ENCODE results near the gene LY86. TPM values are rescaled to one million over a fixed set of nuclear protein-coding genes. Genes with fewer than 3 reads are reported as not detected.

LY86 gene
- total and polyA plus RNA-seq, 10 of the 15 experiments (the other 5 are each of a cell fraction or from before 2014, with no cell fraction given), result 68.2 to 457 (median 128) TPM

- intact Hi-C loops (cut with micrococcal nuclease; ENCODE audit: unreplicated experiment) (no loop called here), in situ Hi-C loops (cut with MboI) (no loop called here)
- peak overlapping the region; percentile 36; the same call in 1 of the 2 replicates for H3K4me2 ChIP-seq (ENCODE audit: control insufficient read depth, insufficient read depth)
- ChIA-PET SMC1A (ENCODE audit: uncharacterized antibody, unreplicated experiment) (interaction anchor here (0.6 to 2.5 kb wide), 6 partner anchors 10 to 42 kb away, joined by 3 to 21 read pairs (median 8); no protein-coding TSS in a partner anchor), CTCF (interaction anchor here (0.6 to 1.5 kb wide), 6 partner anchors 9 to 46 kb away, joined by 3 to 7 read pairs (median 4); no protein-coding TSS in a partner anchor), POLR2A (interaction anchor here (0.6 to 1.7 kb wide), 2 partner anchors 17 to 350 kb away, joined by 3 to 10 read pairs; no protein-coding TSS in a partner anchor), RAD21 (ENCODE audit: unreplicated experiment) (interaction anchor here (1.0 to 1.8 kb wide), 2 partner anchors 16 to 83 kb away, joined by 3 to 6 read pairs; no protein-coding TSS in a partner anchor)
- no peak overlapping the region for H3K4me3 ChIP-seq
- BruUV-seq (replicated peaks), result no TSS peak
- peaks cover 54% of the 10 kb centered on the region for H3K79me2 ChIP-seq (ENCODE audit: control insufficient read depth, insufficient read depth, low read length)
- no peak overlapping the region for H3K27ac ChIP-seq (ENCODE audit: control insufficient read depth, insufficient read depth)
- no peaks in the 10 kb centered on the region; the same call in 1 of the 3 replicates for H3K9me3 ChIP-seq (replicated peaks; ENCODE audit: control insufficient read depth, insufficient read depth, low read length)
- no peaks in the 10 kb centered on the region for H3K27me3 ChIP-seq (replicated peaks in 1 of 2; ENCODE audit: control insufficient read depth in 2 of 2, insufficient read depth in 2 of 2, low read length in 1 of 2)
- ATAC-seq, result no peak
- no peak overlapping the region for H2AFZ ChIP-seq (ENCODE audit: control insufficient read depth, low read depth, low read length)
- WGBS (ENCODE audit: insufficient coverage, insufficient replicate concordance, low lambda C conversion rate, missing lambda C conversion rate), result 59% methylated on average over 5 of the region's 5 CpGs
- FAIRE-seq, result no peak
- peaks cover 1 to 6% of the 10 kb centered on the region in 2 experiments; a peak in 2 of 4 replicates for H3K36me3 ChIP-seq (ENCODE audit: control insufficient read depth in 2 of 2, insufficient read depth in 2 of 2, low read length in 1 of 2)
- no peak overlapping the region for H3K9ac ChIP-seq (ENCODE audit: control insufficient read depth, insufficient read depth, low read length)
- H3K4me1 ChIP-seq (ENCODE audit: control insufficient read depth, insufficient read depth, low read length), result peaks cover 37% of the 10 kb centered on the region
- no peaks in the 10 kb centered on the region for H4K20me1 ChIP-seq (ENCODE audit: control insufficient read depth, insufficient read depth)
- no peak for DNase-seq (ENCODE audit: low read depth, low spot score)
- no peak for TF ChIP-seq TAF1 (IDR thresholded peaks at IDR 0.05; ENCODE audit: borderline replicate concordance, low read depth, low read length)
- no peak for TF ChIP-seq RCOR1 (conservative IDR thresholded peaks at IDR 0.05; ENCODE audit: low read depth, low read length)
- TF ChIP-seq KDM1A (IDR thresholded peaks at IDR 0.05; ENCODE audit: borderline replicate concordance), result no peak
- no peak for TF ChIP-seq BRCA1 (IDR thresholded peaks at IDR 0.05; ENCODE audit: low read depth, low read length)
Observed at GRCh38 chr6:6593867-6594468, 5.4 kb downstream of the LY86 start.

GRCh38 chr6:6595025-6595424 is 6.5 kb downstream of the LY86 start:
- RAD21 ChIA-PET (ENCODE audit: unreplicated experiment), result no interaction called here
- H3K27ac ChIP-seq (ENCODE audit: control insufficient read depth, insufficient read depth), result no peak overlapping the region
- H3K79me2 ChIP-seq (ENCODE audit: control insufficient read depth, insufficient read depth, low read length), result peaks cover 45% of the 10 kb centered on the region
- no peaks in the 10 kb centered on the region for H4K20me1 ChIP-seq (ENCODE audit: control insufficient read depth, insufficient read depth)
- TF ChIP-seq IRF5 (IDR thresholded peaks at IDR 0.05; ENCODE audit: borderline replicate concordance), result 0 out of 2 replicates have a peak, but pooled peaks have one; percentile 28
- TF ChIP-seq RAD51 (IDR thresholded peaks at IDR 0.05), result no peak
- intact Hi-C loops (cut with micrococcal nuclease; ENCODE audit: unreplicated experiment) (no loop called here), in situ Hi-C loops (cut with MboI) (no loop called here)
- SMC1A ChIA-PET (ENCODE audit: uncharacterized antibody, unreplicated experiment), result interaction anchor here (1.0 kb wide), 1 partner anchor 10 kb away, joined by 3 read pairs; no protein-coding TSS in a partner anchor
- FAIRE-seq (no peak), ATAC-seq (no peak), DNase-seq (ENCODE audit: low read depth, low spot score) (no peak)
- POLR2A ChIA-PET, result no interaction called here
- no TSS peak for BruUV-seq (replicated peaks)
- H3K36me3 ChIP-seq (ENCODE audit: control insufficient read depth in 2 of 2, insufficient read depth in 2 of 2, low read length in 1 of 2), result peaks cover 1 to 8% of the 10 kb centered on the region in 2 experiments; a peak in 2 of 4 replicates
- 84% methylated on average over 3 of the region's 3 CpGs for WGBS (ENCODE audit: insufficient coverage, insufficient replicate concordance, low lambda C conversion rate, missing lambda C conversion rate)
- H3K4me3 ChIP-seq, result no peak overlapping the region
- H2AFZ ChIP-seq (ENCODE audit: control insufficient read depth, low read depth, low read length), result no peak overlapping the region
- no peak overlapping the region for H3K4me2 ChIP-seq (ENCODE audit: control insufficient read depth, insufficient read depth)
- CTCF ChIA-PET, result no interaction called here
- peaks cover 37% of the 10 kb centered on the region for H3K4me1 ChIP-seq (ENCODE audit: control insufficient read depth, insufficient read depth, low read length)
- H3K9ac ChIP-seq (ENCODE audit: control insufficient read depth, insufficient read depth, low read length), result no peak overlapping the region
- H3K9me3 ChIP-seq (replicated peaks; ENCODE audit: control insufficient read depth, insufficient read depth, low read length), result no peaks in the 10 kb centered on the region; the same call in 1 of the 3 replicates
- H3K27me3 ChIP-seq (replicated peaks in 1 of 2; ENCODE audit: control insufficient read depth in 2 of 2, insufficient read depth in 2 of 2, low read length in 1 of 2), result no peaks in the 10 kb centered on the region

Measured in GM12878 (cell line).